A549 (cell line): ENCODE measurements around the gene DPYSL4.

ENCODE experiments used
- EHMT2 ChIP-seq: fragments of 200-600 bp; sonication (generic); IDR thresholded peaks from 2 replicates; pipeline ENCODE4 v1.6.1; 2016; ENCODE audit warnings: antibody characterized with exemption, low read depth, mild to moderate bottlenecking, moderate library complexity
- EP300 ChIP-seq, 2 experiments: fragments of >200 bp; sonication (Bioruptor Twin); formaldehyde crosslinking; IDR thresholded peaks; 2 replicates in 1 of 2; 3 replicates in 1 of 2; pipeline ENCODE4 v1.6.1; 2016 to 2017
- GATA3 ChIP-seq: IDR thresholded peaks from 2 replicates; pipeline ENCODE4 v1.6.1; 2012; ENCODE audit warnings: borderline replicate concordance
- MAFK ChIP-seq: fragments of 450-650 bp; IDR thresholded peaks from 2 replicates; pipeline ENCODE4 v1.6.1; 2014; ENCODE audit not compliant: partially characterized antibody
- PHF8 ChIP-seq: fragments of 200-600 bp; sonication (generic); IDR thresholded peaks from 2 replicates; pipeline ENCODE4 v1.6.1; 2016; ENCODE audit warnings: low read depth, mild to moderate bottlenecking, antibody characterized with exemption, moderate library complexity, borderline replicate concordance
- POLR2AphosphoS2 ChIP-seq: conservative IDR thresholded peaks from 2 replicates; pipeline ENCODE4 v1.6.1; 2012; ENCODE audit warnings: low read length, improper control_type of control experiment, inconsistent platforms
- RAD21 ChIP-seq, 2 experiments: fragments of >200 bp in 1 of 2; sonication (Bioruptor Twin) in 1 of 2; formaldehyde crosslinking in 1 of 2; IDR thresholded peaks in 1 of 2; conservative IDR thresholded peaks in 1 of 2; 2 replicates in 1 of 2; 3 replicates in 1 of 2; pipeline ENCODE4 v1.6.1; 2012 to 2018; ENCODE audit warnings: inconsistent platforms in 1 of 2
- SMC3 ChIP-seq: fragments of >200 bp; sonication (Bioruptor Twin); formaldehyde crosslinking; IDR thresholded peaks from 3 replicates; pipeline ENCODE4 v1.6.1; 2018; ENCODE audit warnings: inconsistent platforms
- TF ChIP-seq, protein P1 (sequence below): fragments of 200-600 bp; sonication (generic); IDR thresholded peaks from 2 replicates; pipeline ENCODE4 v1.6.1; 2016; ENCODE audit warnings: antibody characterized with exemption, mild to moderate bottlenecking, moderate library complexity
- TF ChIP-seq, protein P2 (sequence below): fragments of 450-650 bp; IDR thresholded peaks from 2 replicates; pipeline ENCODE4 v1.6.1; 2014; ENCODE audit warnings: antibody characterized with exemption
- TF ChIP-seq, protein P3 (sequence below): IDR thresholded peaks from 2 replicates; pipeline ENCODE4 v1.6.1; 2012
- TF ChIP-seq, protein P4 (sequence below): fragments of >200 bp; sonication (Bioruptor Twin); formaldehyde crosslinking; IDR thresholded peaks from 3 replicates; pipeline ENCODE4 v1.5.1; 2016
- TF ChIP-seq, protein P5 (sequence below): fragments of >200 bp; sonication (Bioruptor Twin); formaldehyde crosslinking; IDR thresholded peaks from 2 replicates; pipeline ENCODE4 v1.6.1; 2016
- TF ChIP-seq, protein P6 (sequence below): IDR thresholded peaks from 2 replicates; pipeline ENCODE4 v1.6.1; 2012; ENCODE audit warnings: low read depth, borderline replicate concordance

DNA sequence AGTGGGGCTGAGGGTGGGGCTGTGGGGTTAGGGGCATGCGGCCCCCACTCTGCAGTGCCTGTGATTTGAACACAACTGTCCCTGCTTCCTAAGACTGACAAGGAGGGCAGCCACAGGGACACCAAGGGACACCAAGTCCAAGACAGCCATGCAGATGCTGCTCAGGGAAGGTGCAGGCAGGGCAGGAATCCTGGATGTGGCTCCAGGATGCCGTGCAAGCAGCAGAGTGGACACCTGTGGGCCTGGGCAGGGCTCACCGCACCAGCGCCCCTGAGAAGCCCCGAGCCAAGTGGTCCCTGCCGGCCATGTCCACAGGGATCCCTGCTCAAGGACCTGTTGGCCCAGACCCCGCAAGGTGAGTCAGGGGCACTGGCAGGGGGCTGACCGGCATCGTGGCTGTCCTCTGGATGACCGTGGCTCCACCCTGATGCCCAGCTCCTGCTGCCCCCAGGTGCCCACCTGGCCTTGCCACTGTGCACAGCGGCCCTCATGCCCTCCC is 62.5 kb downstream of the DPYSL4 start:
- TF ChIP-seq, protein P1, sequence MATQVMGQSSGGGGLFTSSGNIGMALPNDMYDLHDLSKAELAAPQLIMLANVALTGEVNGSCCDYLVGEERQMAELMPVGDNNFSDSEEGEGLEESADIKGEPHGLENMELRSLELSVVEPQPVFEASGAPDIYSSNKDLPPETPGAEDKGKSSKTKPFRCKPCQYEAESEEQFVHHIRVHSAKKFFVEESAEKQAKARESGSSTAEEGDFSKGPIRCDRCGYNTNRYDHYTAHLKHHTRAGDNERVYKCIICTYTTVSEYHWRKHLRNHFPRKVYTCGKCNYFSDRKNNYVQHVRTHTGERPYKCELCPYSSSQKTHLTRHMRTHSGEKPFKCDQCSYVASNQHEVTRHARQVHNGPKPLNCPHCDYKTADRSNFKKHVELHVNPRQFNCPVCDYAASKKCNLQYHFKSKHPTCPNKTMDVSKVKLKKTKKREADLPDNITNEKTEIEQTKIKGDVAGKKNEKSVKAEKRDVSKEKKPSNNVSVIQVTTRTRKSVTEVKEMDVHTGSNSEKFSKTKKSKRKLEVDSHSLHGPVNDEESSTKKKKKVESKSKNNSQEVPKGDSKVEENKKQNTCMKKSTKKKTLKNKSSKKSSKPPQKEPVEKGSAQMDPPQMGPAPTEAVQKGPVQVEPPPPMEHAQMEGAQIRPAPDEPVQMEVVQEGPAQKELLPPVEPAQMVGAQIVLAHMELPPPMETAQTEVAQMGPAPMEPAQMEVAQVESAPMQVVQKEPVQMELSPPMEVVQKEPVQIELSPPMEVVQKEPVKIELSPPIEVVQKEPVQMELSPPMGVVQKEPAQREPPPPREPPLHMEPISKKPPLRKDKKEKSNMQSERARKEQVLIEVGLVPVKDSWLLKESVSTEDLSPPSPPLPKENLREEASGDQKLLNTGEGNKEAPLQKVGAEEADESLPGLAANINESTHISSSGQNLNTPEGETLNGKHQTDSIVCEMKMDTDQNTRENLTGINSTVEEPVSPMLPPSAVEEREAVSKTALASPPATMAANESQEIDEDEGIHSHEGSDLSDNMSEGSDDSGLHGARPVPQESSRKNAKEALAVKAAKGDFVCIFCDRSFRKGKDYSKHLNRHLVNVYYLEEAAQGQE: no peak
- TF ChIP-seq, protein P2, sequence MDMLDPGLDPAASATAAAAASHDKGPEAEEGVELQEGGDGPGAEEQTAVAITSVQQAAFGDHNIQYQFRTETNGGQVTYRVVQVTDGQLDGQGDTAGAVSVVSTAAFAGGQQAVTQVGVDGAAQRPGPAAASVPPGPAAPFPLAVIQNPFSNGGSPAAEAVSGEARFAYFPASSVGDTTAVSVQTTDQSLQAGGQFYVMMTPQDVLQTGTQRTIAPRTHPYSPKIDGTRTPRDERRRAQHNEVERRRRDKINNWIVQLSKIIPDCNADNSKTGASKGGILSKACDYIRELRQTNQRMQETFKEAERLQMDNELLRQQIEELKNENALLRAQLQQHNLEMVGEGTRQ: no peak
- TF ChIP-seq, protein P3, sequence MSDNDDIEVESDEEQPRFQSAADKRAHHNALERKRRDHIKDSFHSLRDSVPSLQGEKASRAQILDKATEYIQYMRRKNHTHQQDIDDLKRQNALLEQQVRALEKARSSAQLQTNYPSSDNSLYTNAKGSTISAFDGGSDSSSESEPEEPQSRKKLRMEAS: no peak
- TF ChIP-seq, protein P4, sequence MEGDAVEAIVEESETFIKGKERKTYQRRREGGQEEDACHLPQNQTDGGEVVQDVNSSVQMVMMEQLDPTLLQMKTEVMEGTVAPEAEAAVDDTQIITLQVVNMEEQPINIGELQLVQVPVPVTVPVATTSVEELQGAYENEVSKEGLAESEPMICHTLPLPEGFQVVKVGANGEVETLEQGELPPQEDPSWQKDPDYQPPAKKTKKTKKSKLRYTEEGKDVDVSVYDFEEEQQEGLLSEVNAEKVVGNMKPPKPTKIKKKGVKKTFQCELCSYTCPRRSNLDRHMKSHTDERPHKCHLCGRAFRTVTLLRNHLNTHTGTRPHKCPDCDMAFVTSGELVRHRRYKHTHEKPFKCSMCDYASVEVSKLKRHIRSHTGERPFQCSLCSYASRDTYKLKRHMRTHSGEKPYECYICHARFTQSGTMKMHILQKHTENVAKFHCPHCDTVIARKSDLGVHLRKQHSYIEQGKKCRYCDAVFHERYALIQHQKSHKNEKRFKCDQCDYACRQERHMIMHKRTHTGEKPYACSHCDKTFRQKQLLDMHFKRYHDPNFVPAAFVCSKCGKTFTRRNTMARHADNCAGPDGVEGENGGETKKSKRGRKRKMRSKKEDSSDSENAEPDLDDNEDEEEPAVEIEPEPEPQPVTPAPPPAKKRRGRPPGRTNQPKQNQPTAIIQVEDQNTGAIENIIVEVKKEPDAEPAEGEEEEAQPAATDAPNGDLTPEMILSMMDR: no peak
- TF ChIP-seq PHF8 (no peak), GATA3 (no peak), RAD21 (conservative IDR thresholded peaks at IDR 0.05 in 1 of 2, IDR thresholded peaks at IDR 0.05 in 1 of 2) (no peak), MAFK (no peak), POLR2AphosphoS2 (no peak), EP300 (IDR thresholded peaks at IDR 0.05) (no peak), SMC3 (no peak), EHMT2 (no peak)
- TF ChIP-seq, protein P5, sequence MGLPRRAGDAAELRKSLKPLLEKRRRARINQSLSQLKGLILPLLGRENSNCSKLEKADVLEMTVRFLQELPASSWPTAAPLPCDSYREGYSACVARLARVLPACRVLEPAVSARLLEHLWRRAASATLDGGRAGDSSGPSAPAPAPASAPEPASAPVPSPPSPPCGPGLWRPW: no peak
- TF ChIP-seq, protein P6, sequence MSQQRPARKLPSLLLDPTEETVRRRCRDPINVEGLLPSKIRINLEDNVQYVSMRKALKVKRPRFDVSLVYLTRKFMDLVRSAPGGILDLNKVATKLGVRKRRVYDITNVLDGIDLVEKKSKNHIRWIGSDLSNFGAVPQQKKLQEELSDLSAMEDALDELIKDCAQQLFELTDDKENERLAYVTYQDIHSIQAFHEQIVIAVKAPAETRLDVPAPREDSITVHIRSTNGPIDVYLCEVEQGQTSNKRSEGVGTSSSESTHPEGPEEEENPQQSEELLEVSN: no peak
